Activated CD8-positive, alpha-beta memory T cell treated with anti-CD3 and anti-CD28 coated beads, Interleukin-2, amount 50 U/mL, for 24 hours (primary cell): ENCODE data around the gene HMX1.

Experiments
- DNase-seq: peaks from one replicate; pipeline ENCODE4 v3.0.0-alpha.2; 2020; ENCODE audit errors: extremely low read depth

The HMX1 gene

DNA sequence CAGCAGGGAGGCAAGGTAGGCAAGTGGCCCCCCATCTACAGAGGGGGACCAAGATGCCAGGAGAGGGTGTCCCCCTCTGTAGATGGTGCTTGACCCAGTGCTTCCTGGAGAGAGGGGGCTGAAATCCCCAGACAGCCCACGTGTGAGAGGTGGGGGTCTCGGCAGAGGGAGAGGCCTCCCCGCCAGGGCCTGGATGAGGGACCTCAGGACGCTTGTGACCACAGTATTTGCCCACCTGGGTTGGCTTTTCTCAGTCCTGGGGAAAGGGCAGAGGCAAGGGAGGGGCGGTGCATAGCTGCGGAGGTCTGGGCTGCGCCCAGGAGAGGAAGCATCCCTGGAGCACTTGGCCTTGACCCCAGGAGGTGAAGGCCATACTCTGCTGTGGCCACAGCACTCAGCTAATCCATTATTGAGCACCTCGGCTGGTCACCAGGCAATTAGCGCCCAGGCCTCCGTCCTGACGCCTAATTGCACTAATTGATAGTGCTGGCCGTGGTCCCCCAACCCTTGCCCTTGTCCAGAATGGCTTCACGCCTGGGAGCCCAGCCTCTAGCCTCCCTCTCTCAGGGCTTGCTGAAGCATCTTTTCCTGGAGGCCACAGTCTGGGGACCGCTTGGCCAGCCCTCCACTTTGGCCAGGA lies 30.7 kb downstream of the HMX1 start:
- DNase-seq: no peak

GRCh38 chr4:8840006-8840793 lies 31.4 kb downstream of the HMX1 start:
- no peak for DNase-seq

- no peak for DNase-seq
Observed at GRCh38 chr4:8838961-8839431, 32.6 kb downstream of the HMX1 start.

DNA sequence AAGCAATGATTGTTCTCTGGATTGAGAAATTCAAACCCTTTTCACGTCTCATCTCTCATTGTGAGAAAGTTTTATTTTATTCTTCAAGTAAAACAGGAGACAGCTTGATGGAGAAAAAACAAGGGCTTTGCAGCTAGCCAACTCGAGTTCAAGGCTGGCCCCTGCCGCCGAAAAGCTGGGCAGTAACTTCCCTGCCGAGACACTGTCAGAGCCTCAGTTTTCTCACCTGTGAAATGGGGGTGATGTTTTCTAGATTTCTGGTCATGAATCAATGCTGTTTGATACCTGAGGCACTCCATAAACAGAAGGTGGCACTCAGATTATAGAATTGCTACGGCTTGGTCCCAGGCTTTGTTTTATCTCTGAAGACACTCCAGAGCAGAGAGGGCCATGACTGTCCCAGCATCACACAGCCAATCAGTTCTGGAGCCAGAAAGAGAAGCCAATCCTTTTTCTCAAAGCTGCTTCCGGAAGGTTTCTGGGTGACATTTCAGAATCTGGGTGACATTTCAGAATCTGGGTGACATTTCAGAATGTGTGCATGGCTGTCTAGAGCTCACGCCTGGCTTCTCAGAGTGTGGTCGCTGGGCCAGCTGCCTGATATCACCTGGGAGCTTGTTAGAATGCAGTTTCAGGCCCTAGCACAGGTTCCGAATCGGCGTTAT lies 33.2 kb downstream of the HMX1 start:
- no peak for DNase-seq

- no peak for DNase-seq
Observed at GRCh38 chr4:8837181-8837841, 34.3 kb downstream of the HMX1 start.

DNA sequence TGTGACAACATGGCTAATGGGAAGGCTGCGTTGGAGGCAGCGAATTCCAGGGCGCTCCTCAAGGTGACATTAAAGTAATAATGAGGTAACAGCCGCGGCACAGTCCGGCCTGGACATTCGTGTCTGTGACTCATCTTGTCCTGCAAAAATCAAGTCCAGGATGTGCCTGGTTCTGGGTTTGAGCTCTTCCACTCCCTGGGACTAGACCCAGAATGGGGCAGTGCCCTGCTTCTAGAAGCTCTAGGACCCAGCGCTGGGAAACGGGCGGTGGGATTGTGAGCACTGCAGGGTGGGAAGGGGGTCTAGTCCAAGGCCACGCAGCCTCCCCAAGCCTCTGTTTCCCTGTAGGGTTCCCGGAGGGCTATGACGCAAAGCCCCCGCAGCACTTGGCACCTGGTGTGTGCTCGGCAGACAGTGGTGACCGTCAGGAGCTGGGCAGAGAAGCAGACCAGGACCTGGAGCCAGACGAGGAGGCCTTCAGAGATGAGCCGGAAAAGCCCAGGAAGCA lies 34.9 kb downstream of the HMX1 start:
- DNase-seq: no peak

- DNase-seq: no peak
Observed at GRCh38 chr4:8835521-8836365, 35.9 kb downstream of the HMX1 start.

- no peak for DNase-seq
Observed at GRCh38 chr4:8834681-8835220, 36.9 kb downstream of the HMX1 start.

GRCh38 chr4:8832113-8832915 lies 39.3 kb downstream of the HMX1 start:
- DNase-seq: no peak

DNA sequence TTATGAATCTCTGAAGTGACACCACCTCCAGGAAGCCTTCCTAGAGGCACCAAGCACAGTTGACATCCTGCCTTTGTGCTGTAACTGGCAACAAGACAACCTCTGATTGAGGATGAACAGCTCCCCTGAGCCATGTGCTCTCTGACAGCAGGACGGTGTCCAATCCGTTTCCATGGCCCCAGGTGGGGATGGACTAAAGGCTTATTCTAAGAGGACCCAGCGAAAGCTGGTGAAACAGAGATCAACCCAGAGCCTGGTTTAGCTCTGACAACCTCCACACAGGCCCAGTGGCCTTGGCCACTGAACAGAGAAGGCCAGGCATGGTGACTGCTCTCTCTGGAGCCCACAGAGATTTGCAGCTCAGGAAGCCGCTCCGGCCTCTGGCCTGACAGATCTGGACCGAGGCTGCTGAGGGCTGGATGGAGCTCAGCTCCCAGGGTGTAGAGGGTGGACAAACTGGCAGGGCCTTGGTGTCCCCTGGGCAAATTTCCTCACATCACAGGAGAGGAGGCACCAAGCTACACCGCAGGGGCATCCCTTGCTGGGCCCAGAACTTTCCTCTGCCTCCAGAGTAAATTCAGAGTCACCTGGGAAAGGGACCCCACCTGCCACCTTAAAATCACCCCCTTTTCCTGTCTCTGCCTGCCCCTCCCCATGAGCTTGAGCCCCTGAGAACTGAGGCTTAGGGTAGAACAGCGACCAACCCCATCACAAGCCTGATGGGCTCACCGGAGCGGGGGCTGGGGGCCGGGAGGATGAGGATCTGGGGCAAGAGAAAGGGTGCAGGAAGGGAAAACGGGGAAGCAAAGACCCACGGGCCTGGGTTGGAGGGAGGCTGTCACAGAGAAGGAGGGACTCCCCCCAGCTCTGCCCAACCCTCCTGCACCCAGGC lies 40.2 kb downstream of the HMX1 start:
- DNase-seq: no peak

- no peak for DNase-seq
Observed at GRCh38 chr4:8830611-8831200, 40.9 kb downstream of the HMX1 start.

DNA sequence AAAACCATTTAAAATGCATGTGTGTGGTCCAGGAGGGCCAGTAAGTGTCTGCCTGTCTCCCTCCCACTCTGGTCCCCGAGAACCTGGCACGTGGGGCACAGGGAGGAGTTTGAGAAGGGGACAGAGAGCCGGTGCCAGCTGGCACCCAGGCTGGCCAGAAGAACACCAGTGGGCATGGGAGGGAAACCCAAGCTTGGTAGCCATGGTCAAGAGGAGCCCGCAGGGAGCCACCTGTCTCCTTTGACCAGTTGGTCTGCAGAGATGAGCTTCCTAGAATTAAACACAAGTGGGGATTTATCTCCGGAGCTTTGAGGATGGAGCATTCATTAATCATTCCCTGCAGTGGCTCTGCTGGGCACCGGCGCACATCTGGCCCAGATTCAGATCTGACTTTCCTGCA lies 41.6 kb downstream of the HMX1 start:
- DNase-seq: no peak

GRCh38 chr4:8829584-8829983 lies 42.1 kb downstream of the HMX1 start:
- DNase-seq: no peak

GRCh38 chr4:8828869-8829268 lies 42.8 kb downstream of the HMX1 start:
- DNase-seq: no peak

- no peak for DNase-seq
Observed at GRCh38 chr4:8821151-8821950, 50.3 kb downstream of the HMX1 start.

DNA sequence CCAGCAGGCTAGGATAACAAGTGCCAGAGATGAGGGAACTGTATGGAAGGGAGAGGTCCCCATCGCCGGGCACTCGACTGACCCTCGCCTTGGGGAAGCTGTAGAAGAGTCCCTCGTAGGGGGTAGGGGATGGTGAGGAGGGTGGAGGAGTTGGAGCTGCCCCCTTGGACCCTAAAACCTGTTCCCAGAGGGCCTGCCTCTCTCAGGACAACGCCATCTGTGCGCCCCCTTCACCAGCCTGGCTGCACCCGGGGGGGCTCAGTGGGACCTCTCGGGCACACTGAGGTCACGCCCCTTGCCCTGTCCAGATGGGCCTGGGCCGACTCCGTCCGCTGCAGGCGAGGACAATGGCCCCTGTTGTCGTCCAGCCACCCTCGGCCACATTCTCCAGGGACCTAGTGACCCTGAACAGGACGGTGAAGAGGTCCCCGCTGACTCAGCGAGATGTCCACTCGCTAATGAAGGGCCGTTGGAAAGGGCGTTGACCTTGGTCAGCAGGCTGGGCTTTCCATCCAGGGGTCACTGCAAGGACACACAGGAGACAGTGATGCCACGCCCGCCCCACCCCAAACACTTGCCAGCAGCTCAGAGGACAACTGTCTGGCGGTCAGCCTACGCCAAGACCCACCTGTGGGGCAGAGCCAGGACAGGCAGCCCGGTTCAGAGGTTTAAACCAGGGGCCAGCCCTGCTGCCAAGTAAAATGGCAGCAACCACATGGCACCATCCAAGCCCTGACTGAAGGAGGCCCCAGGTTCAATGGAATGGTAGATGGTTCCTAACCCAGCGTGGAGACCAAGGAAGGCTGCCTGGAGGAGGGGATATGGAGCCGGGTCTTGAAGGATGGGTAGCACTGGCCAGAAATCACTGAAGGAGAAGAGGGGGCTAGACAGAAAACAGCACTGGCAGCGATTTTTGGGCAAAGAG lies 51.2 kb downstream of the HMX1 start:
- no peak for DNase-seq
